Amniotic epithelial cell (primary cell): Measurements from ENCODE around the gene PODNL1.

Source experiments
- DNase-seq: peaks from one replicate; pipeline ENCODE4 v3.0.0-alpha.2; 2010; ENCODE audit warnings: low read depth

Gene PODNL1

DNA sequence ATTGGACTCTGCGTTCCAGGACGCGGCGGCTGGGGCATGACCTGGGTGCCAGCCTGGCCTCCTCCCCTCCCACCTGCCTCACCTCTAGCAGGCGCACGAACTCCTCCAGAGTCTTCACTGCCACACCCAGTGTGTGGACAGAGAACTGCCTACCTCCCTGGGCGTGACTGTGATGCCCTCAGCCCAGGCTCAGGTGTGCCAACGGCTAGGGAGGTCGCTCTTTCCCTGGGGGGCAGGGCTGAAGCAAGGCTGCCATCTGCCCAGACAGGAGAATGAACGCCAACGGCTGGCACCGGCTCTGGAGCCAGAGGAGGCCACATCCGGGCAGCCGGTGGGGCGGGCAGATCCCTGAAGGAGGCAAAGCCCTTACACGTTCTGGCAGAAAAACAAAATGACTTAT is 49.9 kb downstream of the PODNL1 start:
- no peak for DNase-seq

GRCh38 chr19:13887517-13887916 is 50.7 kb downstream of the PODNL1 start:
- peak; percentile 75 for DNase-seq

DNA sequence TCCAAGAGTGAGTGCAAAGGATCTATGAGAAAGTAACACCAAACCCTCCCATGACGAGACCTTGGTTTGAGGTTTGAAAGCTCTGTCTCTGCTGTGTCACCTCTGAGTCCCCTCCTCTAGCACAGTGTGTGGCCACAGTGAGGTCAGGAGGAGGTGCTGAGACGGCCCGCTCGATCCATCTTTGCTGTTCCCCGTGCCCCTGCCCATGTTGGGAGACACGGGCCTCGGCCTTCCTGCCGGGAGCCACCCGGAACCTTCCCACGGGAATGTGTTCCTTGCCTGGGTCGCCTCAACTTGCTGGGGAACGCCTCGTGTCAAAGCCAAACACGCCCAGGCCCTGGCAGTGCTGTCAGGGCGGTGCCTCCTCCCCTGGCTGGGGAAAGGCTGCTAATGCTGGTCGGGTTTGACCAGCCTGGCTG is 51.2 kb downstream of the PODNL1 start:
- no peak for DNase-seq

DNA sequence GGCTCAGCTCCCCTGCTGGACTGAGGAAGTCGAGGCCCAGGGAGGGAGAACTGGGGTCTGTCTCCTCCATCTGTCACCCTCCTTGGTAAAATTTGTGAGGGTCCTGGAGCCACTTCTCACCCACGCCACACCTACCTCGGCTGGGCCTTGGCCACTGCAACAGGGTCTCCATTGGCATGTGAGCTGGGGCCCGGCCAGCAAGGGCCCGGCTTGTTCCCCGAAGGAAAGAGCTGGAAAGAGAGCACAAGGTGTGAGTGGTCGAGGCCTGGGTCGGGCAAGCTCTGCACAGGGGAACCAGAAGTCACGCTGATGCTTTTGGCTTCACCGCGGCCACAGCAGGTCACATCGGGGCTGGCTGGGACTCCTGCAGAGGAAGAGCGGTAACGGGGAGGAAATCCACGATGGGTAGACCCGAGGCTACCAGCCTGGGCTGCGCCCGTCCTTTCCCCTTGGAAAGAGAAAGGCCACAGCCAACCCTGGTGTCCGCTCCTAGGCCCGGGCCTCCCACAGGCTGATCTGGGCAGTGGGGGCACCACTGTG is 52.3 kb downstream of the PODNL1 start:
- no peak for DNase-seq

DNA sequence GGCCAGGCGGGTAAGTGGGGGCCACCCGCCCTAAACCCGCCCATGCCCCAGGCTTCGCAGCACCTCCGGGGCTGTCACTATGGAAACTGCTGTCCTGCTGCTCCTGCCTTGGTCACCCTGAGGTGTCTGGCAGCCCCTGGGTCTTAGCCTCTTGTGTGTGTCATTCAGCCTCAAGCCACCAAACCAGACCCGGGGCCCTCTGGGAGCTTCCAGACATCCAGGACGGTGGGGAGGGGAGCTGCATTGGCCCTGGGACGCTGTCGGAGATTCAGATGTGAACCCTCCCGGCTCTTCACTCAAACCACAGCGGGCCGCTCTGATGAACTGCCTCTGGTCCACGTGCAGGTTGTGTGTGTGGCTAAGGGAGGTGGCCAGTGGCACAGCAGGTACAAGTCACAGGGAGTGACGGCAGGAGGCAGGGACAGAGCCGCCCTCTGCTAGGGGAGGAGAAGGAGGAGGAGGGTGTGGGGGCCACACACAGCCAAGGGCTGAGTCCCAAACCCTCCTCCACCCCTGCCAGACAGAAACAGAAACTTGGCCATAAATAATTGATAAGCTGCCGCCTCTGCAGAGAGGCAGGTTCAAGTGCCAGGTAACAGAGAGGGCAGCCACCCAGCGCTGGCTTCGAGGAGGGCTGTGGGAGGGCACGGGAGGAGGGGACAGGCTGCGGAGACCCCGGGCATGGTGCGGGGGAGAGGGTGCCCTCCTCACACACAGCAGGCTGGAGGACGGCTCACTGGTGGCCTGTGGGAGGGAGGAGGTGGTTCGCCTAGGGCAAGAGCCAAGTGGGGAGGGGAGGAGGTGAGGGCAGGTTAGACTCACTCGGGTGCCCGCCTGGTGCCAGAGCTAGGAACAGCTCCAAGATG is 53.3 kb downstream of the PODNL1 start:
- DNase-seq, result no peak

- DNase-seq, result no peak
Observed at GRCh38 chr19:13883516-13884064, 54.6 kb downstream of the PODNL1 start.

DNA sequence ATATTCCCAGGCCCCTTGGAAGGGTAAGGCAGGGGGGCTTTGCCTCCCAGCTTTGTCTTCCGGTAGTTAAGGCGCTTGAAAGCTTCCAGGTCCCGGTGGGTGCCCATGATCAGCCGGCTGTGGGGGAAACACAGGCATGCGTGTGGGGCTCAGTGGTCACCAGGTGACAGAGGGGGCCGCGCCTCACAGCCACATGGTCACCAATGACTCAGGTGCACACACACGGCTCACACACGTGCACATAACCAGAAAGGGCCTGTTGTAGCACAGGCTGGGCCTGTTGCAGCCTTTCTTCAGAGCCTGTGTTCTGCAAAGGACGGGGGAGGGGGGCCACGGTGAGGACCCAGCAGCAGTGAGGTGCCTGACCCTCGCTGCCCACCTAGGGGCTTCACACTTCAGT is 55.4 kb downstream of the PODNL1 start:
- no peak for DNase-seq

GRCh38 chr19:13882419-13882795 is 55.8 kb downstream of the PODNL1 start:
- no peak for DNase-seq

GRCh38 chr19:13881692-13882418 is 56.4 kb downstream of the PODNL1 start:
- DNase-seq, result no peak

DNA sequence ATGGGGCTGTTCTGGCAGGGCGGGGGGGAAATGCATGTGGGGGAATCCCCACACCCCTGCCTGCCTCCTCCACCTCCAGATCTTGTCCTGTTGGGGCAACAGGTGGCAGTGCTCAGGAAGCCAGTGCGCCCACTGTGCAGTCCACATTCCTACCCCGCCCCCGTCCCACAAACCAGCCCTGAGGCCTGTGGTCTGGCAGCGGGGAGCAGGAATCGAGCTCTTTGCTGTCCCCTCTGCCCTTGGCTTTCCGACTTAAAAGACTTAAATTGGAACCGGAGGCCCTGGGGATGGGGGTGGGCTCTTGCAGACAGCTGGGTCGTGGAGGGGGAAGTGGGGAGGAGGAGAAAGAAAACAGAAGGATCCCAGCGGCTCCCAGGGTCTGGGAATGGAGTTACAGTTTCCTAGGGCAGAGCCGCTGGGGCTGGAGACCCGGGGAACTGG is 56.9 kb downstream of the PODNL1 start:
- DNase-seq, result no peak
